T-helper 9 cell (primary cell): ENCODE results near the gene MSH3.
A peak's percentile ranks its signal among the peaks of the same experiment; 100 is the strongest.

Source experiments
- DNase-seq: peaks from one replicate; pipeline ENCODE4 v3.0.0-alpha.2; 2020
- total RNA-seq, 2 donors: gene quantifications; one replicate each; lab custom pipeline; 2026; lab: John Stamatoyannopoulos, UW

MSH3 gene
- 34.3 to 36.4 reads per million in 2 donors for total RNA-seq

- DNase-seq: peak; percentile 86
Measured at GRCh38 chr5:80654391-80655230, at the start of gene MSH3, which contains the start of gene DHFR. MSH3 (plus strand) TSS chr5:80654652; CDS start chr5:80654728, 76 bp downstream. DHFR (minus strand) TSS chr5:80654983; CDS start chr5:80654489, 494 bp downstream.

- no peak for DNase-seq
Measured at GRCh38 chr5:80607343-80607742, 47.1 kb upstream of the MSH3 start.

GRCh38 chr5:80607832-80608231 is 46.6 kb upstream of the MSH3 start:
- no peak for DNase-seq

GRCh38 chr5:80608731-80609130 is 45.7 kb upstream of the MSH3 start:
- no peak for DNase-seq

- no peak for DNase-seq
Measured at GRCh38 chr5:80609692-80610091, 44.8 kb upstream of the MSH3 start.

GRCh38 chr5:80615266-80615914 is 39.1 kb upstream of the MSH3 start:
- no peak for DNase-seq

GRCh38 chr5:80618438-80618837 is 36.0 kb upstream of the MSH3 start:
- DNase-seq: no peak

GRCh38 chr5:80619086-80619485 is 35.4 kb upstream of the MSH3 start:
- no peak for DNase-seq

GRCh38 chr5:80620211-80620610 is 34.2 kb upstream of the MSH3 start:
- DNase-seq: no peak

GRCh38 chr5:80622756-80623155 is 31.7 kb upstream of the MSH3 start:
- DNase-seq: no peak

- DNase-seq: no peak
Measured at GRCh38 chr5:80623999-80624398, 30.5 kb upstream of the MSH3 start.

GRCh38 chr5:80625230-80625629 is 29.2 kb upstream of the MSH3 start:
- no peak for DNase-seq

- DNase-seq: no peak
Measured at GRCh38 chr5:80629281-80629680, 25.2 kb upstream of the MSH3 start.

GRCh38 chr5:80631278-80632259 is 22.9 kb upstream of the MSH3 start:
- no peak for DNase-seq

- no peak for DNase-seq
Measured at GRCh38 chr5:80632700-80633099, 21.8 kb upstream of the MSH3 start.

GRCh38 chr5:80634193-80634592 is 20.3 kb upstream of the MSH3 start:
- DNase-seq: no peak

- no peak for DNase-seq
Measured at GRCh38 chr5:80641353-80641752, 13.1 kb upstream of the MSH3 start.

GRCh38 chr5:80644900-80645299 is 9.6 kb upstream of the MSH3 start:
- no peak for DNase-seq

GRCh38 chr5:80646926-80647325 is 7.5 kb upstream of the MSH3 start:
- DNase-seq: no peak

GRCh38 chr5:80653502-80653901 is 950 bp upstream of the MSH3 start:
- DNase-seq: no peak

GRCh38 chr5:80654054-80654390 is 430 bp upstream of the MSH3 start:
- DNase-seq: no peak

- DNase-seq: no peak
Measured at GRCh38 chr5:80655231-80655774, 851 bp downstream of the MSH3 start.

GRCh38 chr5:80656425-80656824 is 2.0 kb downstream of the MSH3 start:
- DNase-seq: no peak
